Vagina (tissue), 2 donors: ENCODE data around the gene BDH1.

ENCODE experiments used
- POLR2AphosphoS5 ChIP-seq, 2 donors: sonication (generic); formaldehyde crosslinking; IDR thresholded peaks; one replicate each; pipeline ENCODE4 v1.9.0; 2017; ENCODE audit warnings: antibody characterized with exemption in 2 of 2, mild to moderate bottlenecking in 2 of 2, low read depth in 1 of 2; ENCODE audit not compliant: insufficient read depth in 1 of 2
- TF ChIP-seq, protein P1 (sequence below), 3 experiments: fragments of 450-650 bp in 2 of 3; fragments of 200-600 bp in 1 of 3; sonication (generic) in 1 of 3; IDR thresholded peaks; one replicate each; pipeline ENCODE4 v1.5.1; 2017 to 2019; ENCODE audit warnings: antibody characterized with exemption in 3 of 3, mild to moderate bottlenecking in 2 of 3, moderate library complexity in 2 of 3

DNA sequence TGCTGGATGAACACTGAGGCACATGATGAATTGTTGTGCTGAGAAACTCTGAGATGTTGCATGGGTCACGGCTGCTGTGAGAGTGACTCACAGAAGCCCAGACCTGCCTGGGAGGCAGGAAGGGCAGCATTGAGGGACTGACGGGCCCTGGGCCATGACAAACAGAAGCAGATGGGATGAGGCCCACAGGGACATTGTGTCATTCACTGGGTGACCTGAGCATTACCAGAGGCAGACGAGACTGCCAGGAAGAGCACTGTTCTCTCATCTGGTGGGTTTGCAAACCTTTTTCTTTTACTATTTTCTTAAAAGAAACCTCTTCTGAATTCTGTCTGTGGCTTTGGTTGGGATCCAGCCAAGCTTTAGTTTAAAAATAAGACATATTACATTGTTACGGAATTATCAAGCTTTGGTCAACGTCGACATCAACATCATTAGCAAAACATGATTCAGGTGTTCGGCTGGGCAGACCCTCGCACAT, 67.8 kb downstream of the BDH1 start:
- TF ChIP-seq, protein P1, sequence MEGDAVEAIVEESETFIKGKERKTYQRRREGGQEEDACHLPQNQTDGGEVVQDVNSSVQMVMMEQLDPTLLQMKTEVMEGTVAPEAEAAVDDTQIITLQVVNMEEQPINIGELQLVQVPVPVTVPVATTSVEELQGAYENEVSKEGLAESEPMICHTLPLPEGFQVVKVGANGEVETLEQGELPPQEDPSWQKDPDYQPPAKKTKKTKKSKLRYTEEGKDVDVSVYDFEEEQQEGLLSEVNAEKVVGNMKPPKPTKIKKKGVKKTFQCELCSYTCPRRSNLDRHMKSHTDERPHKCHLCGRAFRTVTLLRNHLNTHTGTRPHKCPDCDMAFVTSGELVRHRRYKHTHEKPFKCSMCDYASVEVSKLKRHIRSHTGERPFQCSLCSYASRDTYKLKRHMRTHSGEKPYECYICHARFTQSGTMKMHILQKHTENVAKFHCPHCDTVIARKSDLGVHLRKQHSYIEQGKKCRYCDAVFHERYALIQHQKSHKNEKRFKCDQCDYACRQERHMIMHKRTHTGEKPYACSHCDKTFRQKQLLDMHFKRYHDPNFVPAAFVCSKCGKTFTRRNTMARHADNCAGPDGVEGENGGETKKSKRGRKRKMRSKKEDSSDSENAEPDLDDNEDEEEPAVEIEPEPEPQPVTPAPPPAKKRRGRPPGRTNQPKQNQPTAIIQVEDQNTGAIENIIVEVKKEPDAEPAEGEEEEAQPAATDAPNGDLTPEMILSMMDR (IDR thresholded peaks at IDR 0.05), result no peak
- peak; percentile 21 to 57 for TF ChIP-seq POLR2AphosphoS5 (IDR thresholded peaks at IDR 0.05; ENCODE audit: insufficient read depth in 1 of 2, low read depth in 1 of 2)
